NCI-H2196 (cell line): ENCODE data around the gene C10orf95.

Experiments
- DNase-seq: peaks from one replicate; lab custom pipeline; 2025; ENCODE audit not compliant: unreplicated experiment; lab: John Stamatoyannopoulos, UW

Gene C10orf95

DNA sequence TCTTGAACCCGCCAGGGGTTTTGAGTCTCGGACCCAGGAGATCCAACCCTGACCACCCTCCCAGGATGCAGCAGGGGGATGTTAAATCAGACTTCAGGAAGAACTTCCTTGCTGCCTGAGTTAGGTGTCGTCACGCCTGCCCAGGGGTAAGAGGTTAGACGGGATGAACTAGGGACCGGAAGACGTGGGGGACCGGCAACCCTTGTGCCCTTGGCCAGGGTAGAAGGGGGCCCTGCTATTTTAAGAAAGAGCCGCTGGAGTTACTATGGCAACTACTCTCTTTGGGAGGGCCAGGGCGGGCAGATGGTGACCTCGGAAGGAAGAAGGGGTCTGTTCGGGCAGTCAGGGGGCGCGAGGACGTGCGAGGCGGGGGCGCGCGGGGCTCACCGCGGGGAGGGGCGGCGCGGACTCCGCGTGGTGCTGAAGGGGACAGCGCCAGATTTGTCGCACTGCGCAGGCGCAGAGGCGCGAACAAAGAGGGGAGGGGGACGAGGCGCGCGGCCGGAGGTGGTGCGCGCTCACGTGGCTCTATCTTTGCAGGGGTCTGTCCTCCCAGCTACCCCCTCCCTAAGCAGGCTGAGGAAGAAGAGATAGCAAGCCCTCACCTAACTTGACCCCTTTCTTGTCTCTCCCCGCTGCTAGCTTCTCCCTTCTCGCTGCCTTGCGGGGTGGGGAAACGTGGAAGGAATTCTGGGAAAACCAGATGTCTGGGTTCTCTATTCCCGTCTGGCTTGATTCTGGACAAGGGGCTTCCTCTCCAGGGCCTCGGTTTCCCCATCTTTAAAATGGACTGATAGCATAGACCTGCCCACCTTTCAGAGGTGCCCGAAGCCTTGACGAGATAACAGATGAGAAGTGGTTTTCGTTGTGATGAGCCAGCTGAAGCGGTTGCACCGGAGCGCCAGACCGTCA, 31.8 kb downstream of the C10orf95 start:
- peak; percentile 65 for DNase-seq

GRCh38 chr10:102418622-102419268, 32.6 kb downstream of the C10orf95 start, which contains the start of gene PSD:
Gene PSD (minus strand): TSS chr10:102418785. CDS start chr10:102417038, 1,747 bp downstream.
- peak; percentile 40 for DNase-seq

- no peak for DNase-seq
Measured at GRCh38 chr10:102416695-102417094, 34.6 kb downstream of the C10orf95 start.

- DNase-seq, result no peak
Measured at GRCh38 chr10:102416283-102416682, 35.1 kb downstream of the C10orf95 start.

DNA sequence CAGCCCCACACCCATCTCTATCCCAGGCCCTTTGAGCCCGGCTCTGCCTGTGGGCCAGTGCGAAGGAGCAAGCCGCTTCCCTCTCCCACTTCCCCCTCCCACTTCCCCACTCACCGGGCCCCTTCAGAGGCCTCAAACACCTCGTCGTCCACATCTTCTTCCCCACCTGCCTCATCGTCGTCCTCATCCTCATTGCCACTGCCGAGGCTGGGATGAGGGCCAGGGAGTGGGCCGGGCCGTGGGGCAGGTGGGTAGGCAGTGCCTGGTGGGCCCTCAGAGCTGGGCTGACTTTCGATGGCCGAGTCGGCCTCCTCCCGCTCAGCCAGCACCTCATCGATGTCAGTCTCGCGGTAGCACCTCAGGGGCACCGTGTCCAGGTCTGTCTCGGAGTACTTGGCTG, 36.6 kb downstream of the C10orf95 start:
- no peak for DNase-seq

DNA sequence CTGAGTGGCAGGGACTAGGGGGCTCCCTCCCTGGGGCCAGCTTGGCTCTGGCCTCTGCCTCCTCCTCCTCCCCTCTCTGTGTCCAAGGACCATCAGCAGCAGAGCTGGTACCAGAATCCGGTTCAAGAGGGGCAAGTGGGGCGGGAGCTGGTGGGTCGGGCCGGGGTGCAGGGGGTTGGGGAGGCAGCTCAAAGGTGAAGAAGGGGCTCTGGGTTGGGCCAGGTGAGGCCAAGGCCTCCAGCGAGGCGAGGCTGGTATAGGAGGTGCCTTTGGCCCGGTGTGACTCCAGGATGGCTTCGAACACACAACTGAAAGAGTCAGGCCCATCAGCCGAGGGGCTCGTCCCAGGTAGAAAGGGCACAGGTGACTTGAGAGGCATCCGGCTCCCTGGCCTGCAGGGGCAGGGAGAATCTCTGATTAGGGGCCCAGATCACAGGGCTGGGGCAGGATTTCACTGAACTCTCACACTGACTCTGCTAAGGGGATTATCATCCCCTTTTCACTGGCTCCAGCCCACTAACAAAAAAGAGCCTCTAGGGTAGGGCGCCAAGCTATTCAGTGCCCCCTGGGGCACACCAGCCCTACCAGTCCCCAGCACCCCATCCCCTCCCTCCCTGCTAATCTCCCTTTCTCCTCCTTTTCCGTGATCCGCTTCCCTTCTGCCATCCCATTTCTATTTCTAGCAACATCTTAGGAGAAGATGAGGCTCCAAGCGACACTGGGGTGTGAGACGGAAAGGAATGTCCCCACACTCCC, 37.4 kb downstream of the C10orf95 start:
- DNase-seq, result no peak

DNA sequence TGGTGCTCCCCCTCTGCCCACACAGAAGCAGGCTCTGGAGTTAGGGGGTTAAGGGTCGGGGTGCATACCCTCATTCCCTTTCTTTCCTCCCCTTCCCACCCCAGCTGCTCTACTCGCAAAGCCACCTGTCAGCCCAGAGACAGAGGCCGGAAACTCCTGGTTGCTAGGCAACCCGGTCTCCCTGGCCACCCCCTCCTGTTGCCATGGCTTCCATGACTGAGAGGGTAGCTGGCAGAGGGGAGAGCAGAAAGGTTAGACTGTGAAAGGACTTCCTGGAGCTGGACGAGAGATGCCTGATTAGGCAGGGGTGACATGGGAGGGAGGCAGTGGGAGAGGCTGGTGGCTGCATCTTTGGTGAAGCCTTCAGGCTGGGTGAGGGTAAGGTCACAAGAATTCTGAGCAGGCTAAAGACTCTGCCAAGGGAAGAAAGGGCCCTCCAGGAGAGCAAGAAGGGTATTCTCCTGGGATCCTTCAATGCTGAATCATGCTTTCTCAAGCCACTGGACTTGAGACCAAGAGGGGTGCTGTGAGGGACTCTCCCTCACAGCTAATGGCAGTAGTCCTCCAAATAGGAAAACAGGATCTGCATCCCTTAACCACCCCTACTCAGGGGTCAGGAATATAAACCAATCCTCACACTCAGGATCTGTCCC, 38.2 kb downstream of the C10orf95 start:
- DNase-seq, result peak; percentile 78

DNA sequence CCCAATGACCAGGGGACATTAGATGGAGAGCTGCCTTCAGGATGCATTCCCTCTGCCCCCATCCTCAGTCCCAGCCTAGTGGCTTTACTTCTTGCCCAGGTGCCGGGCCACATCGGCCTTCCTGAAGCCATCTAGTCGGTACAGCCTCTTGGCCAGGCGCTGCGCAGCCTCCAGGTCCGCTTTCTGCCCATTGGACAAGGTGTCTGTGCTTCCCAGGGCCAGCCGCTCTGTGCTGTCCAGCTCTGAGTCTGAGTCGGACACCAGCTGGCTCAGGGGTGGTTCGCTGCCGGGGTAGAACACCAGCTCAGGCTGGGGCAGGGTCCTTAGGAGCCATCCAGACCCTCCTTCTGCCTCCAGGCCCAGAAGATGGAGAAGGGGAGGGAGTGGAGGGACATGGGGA, 39.0 kb downstream of the C10orf95 start:
- no peak for DNase-seq

DNA sequence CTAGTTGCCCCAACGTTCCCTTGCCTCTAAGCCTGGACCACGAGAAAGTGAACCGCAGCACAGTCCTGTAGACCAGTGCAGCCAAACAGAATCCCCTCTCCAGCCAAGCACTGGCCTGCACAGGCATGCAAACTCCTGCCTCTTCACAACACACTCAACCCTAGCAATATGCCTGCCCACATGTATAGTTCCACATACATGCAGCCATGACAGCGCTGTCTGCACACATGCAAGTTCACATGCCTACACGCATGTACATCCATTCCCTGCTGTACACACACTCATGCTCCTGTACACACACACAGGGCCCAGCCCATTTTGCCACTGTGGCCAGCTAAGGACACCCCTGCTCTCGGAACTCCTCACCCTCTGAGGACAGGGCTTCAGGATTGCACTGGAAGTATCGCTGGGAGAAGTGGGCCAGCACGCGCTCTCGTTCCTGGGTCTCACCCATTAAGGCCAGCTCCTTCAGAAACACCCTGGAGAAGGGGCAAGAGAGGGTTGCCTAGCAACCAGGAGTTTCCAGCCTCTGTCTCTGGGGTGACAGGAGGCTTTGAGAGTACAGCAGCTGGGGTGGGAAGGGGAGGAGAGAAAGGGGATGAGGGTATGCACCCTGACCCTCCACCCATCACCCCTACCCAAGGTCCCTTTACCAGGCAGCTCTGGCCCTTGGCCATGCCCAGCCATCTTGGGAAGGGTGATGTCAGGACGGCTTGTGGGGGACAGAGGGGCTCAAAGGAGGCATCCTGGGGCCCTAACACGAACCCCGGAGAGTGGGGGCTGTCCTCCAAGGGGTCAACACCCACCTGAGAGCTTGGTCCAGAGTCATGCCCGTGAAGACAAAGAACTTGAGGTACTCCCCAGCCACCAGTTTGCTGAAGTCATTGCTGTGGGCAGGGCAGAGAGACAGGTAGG, 39.7 kb downstream of the C10orf95 start:
- DNase-seq, result no peak

DNA sequence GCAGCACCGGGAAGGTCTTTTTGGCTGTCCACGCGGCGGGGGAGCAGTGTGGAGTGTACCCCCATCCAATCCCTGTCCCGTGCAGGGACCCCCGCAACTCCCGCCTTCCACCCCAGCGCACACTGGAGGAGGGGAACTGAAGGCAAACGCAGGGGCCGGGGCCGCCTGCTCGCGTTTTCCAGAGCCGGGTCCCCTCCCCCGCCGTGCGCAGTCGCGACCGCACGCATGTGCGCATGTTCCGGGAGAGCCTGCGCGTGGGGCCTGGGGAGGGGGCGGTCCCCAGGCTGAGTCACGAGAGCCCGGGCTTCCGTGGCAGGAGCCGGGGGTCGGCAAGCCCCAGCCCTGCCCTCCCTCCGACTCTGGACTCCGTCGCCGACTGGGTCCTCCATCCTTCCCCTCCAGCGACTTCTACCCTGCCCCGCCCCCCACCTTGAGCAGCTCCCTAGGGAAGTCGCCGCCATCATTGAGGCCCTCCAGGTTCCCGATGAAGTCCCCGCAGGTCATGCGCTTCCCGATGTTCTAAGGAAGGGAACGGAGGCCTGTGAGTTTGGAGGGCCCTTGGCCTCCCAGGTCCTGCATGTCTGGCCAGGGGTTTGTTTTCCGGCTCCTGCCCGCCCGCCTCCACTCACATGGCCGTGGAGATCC, 40.8 kb downstream of the C10orf95 start:
- DNase-seq, result no peak

GRCh38 chr10:102409604-102410428, 41.5 kb downstream of the C10orf95 start:
- no peak for DNase-seq

DNA sequence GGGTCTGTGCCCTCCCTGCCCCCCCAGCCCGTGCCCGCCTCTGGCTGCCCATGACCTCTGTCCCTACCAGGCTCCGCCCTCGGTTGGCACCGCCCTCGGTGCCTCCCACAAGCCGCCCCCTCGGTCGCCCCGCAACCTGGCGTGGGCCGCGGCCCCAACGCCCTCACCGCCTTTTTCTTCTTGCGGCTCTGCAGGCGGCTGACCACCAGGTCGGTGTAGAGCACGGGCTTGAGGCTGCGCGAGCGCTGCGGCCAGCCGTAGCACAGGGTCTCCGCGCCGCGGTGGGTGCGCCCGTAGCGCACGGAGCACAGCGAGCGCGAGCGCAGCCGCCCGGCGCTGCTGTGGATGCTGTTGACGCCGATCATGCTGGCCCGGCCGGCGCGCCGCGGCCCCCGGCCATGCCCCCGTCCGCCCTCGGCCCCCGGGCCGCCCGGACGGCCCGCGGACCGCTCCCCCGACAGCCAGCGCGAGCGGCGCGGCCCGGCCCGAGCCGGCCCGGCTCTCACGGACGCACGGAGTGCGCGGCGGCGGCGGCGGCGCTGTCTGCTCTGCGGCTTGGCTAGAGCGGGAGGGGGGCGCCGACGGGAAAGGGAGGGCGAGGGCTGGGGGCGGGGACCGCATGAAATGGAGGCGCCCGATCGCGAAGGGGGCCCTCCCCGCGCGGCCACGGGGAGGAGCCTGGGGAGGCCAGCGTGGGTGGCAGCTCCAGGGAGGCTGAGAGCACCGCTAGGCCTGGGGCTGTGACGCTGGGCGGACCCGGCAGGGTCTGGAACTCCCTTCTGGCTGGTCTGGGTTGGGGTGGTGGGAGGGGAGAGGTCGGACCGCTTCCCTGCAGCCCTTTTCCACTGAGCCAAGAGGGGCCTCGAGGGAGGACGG, 42.4 kb downstream of the C10orf95 start:
- DNase-seq, result peak; percentile 16

DNA sequence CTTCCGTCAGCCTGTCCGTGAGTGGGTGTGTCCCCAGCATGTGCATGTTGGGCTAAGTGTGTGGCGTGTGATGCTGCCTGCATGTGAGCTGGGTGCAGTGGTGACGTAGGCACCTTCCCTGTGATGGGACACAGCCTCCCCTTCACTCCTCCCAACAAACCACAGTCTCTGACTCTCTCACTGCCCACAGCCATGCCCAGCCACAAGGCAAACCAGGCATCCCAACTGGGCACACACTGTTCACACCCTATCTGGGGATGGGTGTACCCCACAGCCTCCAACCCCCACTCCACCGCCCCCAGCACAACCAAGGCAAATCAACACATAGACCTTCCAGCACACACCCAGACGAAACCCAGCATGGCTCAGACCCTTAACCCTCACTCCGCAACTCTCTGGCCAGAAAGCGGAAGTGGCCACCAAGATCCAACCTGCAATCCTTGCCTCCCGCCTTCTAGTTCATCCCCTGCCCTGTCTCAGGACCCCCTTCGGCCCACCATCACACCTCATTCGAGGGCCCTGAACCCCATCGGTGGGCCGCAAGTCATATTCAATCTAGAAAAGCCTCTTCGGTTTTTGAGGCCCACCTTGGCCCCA, 43.1 kb downstream of the C10orf95 start:
- no peak for DNase-seq

GRCh38 chr10:102407425-102408130, 43.8 kb downstream of the C10orf95 start:
- no peak for DNase-seq

- DNase-seq, result no peak
Measured at GRCh38 chr10:102406815-102407214, 44.5 kb downstream of the C10orf95 start.

- no peak for DNase-seq
Measured at GRCh38 chr10:102405632-102406031, 45.7 kb downstream of the C10orf95 start.
